HUES48 (cell line): ENCODE data around the gene CTBP2.

Experiments
- H3K27ac ChIP-seq: one replicate; pipeline ENCODE4 v1.7.0; 2013; ENCODE audit warnings: low read depth, low read length, inconsistent platforms
- H3K27me3 ChIP-seq: 2 replicates; pipeline ENCODE4 v1.6.1; 2013; ENCODE audit warnings: mild to moderate bottlenecking, low read length; ENCODE audit not compliant: control insufficient read depth, insufficient read depth
- H3K36me3 ChIP-seq: 2 replicates; pipeline ENCODE4 v1.6.1; 2013; ENCODE audit warnings: low read length; ENCODE audit not compliant: control insufficient read depth, insufficient read depth
- H3K4me1 ChIP-seq: 2 replicates; pipeline ENCODE4 v1.6.1; 2013; ENCODE audit warnings: mild to moderate bottlenecking, low read length; ENCODE audit not compliant: control insufficient read depth, insufficient read depth
- H3K4me3 ChIP-seq: 2 replicates; pipeline ENCODE4 v1.5.1; 2013; ENCODE audit warnings: mild to moderate bottlenecking, low read depth, low read length
- H3K9ac ChIP-seq: 2 replicates; pipeline ENCODE4 v1.6.1; 2013; ENCODE audit warnings: mild to moderate bottlenecking, low read depth, low read length, moderate library complexity
- H3K9me3 ChIP-seq: 2 replicates; pipeline ENCODE4 v1.6.1; 2013; ENCODE audit warnings: low read length; ENCODE audit not compliant: control insufficient read depth, insufficient read depth

The CTBP2 gene

DNA sequence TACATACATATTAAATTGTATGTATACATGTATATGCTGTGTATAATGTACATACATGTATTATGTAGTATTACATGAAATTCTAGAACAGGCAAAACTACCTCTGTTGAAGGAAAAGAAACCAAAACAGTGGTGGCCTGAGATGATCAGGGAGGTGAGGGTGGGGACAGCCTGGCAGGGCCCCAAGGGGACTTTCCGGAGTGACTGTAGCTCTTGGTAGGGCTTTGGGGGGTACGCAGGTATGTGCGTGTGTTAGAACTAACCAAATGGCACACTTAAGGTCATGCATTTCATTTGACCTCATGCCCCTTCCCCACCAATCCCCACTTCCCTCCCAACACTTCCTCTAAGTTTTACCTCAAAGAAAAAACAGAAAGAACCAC is 31.3 kb downstream of the CTBP2 start:
- Histone ChIP-seq H3K36me3 (peaks cover 87% of the 10 kb centered on the region), H3K4me3 (no peak overlapping the region), H3K9ac (no peak overlapping the region), H3K27ac (no peak overlapping the region), H3K4me1 (peaks cover 50% of the 10 kb centered on the region), H3K9me3 (no peaks in the 10 kb centered on the region), H3K27me3 (no peaks in the 10 kb centered on the region)

DNA sequence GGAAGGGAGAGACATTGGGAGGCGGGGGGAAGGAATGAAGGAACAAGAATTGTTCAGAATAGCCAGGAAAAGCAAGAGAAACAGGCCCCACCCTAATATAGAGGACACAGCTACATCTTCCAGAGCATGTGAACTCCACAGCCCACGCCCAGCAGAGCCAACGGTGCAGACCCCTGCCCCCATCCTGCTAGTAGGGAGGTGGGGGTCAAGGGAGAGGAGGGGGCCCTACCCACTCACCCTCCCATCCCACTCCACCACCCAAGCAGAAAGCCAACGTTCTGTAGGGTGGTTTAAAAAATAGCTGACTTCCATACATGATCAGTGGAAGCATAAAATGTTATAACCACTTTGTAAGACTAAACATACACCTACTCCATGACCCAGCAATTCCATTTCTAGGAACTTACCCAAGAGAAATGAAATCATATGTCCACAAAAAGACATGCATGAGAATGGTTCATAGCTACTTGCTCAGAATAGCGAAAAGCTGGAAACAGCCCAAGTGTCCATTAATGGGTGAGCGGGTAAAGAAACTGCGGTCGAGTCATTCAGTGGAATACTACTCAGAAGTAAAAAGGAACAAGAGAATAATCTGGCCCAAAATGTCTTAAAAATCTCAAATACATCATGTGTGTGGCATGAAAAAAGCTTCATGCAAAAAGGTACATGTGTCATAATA is 31.8 kb downstream of the CTBP2 start:
- H3K9ac ChIP-seq = no peak overlapping the region
- peaks cover 85% of the 10 kb centered on the region for H3K36me3 ChIP-seq
- no peaks in the 10 kb centered on the region for H3K27me3 ChIP-seq
- peaks cover 49% of the 10 kb centered on the region for H3K4me1 ChIP-seq
- H3K4me3 ChIP-seq = no peak overlapping the region
- H3K27ac ChIP-seq = no peak overlapping the region
- no peaks in the 10 kb centered on the region for H3K9me3 ChIP-seq

DNA sequence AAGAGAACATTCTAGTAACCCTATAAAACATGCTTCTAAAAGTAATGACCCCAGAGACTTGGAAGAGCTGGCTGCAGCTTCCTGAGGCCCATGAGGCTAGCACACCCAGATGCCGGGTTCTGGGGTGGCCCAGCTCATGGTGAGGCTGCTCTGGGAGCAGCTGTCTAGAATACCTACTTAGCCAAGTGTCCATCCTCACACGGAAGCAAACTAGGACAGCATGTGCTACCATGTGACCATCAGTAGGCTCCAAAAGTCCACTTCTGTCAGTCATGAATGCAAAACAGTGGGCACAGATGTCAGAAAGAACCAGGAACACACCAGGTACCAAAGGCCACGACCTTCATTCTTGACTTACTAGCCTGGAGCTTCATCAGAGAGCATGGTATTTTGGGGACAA is 32.4 kb downstream of the CTBP2 start:
- peaks cover 85% of the 10 kb centered on the region for H3K36me3 ChIP-seq
- no peak overlapping the region for H3K27ac ChIP-seq
- no peaks in the 10 kb centered on the region for H3K27me3 ChIP-seq
- no peak overlapping the region for H3K4me3 ChIP-seq
- peaks cover 46% of the 10 kb centered on the region for H3K4me1 ChIP-seq
- no peak overlapping the region for H3K9ac ChIP-seq
- no peaks in the 10 kb centered on the region for H3K9me3 ChIP-seq

- Histone ChIP-seq H3K27me3 (no peaks in the 10 kb centered on the region), H3K9ac (no peak overlapping the region), H3K4me3 (no peak overlapping the region), H3K9me3 (no peaks in the 10 kb centered on the region), H3K27ac (no peak overlapping the region), H3K4me1 (peaks cover 45% of the 10 kb centered on the region), H3K36me3 (peaks cover 86% of the 10 kb centered on the region)
Observed at GRCh38 chr10:125127110-125127509, 33.3 kb downstream of the CTBP2 start.

DNA sequence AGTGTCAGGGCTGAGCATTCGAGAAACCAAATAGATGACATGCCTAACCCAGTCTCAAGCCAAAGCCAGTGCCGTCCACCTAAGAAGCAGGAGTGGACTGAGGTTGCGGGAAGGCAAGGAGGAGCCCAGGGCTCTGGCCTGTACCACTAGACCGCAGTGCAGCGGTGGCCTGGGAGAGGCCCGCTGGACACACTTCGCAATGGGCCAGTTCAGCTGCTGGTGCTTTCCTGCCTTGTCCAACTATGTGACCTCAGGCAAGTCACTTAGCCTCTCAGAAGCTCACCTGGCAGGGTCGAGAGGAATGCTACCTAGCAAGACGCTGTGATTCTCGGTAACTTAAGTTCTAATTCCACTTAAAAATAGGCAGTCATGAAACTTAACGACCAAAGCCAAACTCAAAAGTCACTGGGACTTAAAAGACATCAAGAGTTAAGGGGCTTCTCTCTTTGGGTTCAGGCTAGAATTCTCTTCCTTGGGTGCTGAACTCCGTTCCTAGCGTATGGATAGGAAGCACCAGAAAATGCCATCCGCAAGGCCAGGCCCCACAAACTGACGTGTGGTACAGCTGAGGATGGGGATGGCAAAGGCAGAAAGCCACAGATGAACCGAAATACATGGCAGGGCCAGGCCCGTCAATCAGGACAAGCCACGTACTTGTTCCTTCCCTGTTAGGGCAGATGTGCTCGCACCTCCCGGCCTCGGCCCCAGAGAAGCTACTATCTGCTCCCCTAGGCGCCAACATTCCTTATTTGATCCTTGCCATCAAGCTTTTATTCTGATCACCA is 34.2 kb downstream of the CTBP2 start:
- no peak overlapping the region for H3K4me3 ChIP-seq
- H3K27ac ChIP-seq = no peak overlapping the region
- peaks cover 47% of the 10 kb centered on the region for H3K4me1 ChIP-seq
- H3K9ac ChIP-seq = no peak overlapping the region
- H3K9me3 ChIP-seq = no peaks in the 10 kb centered on the region
- H3K36me3 ChIP-seq = peaks cover 86% of the 10 kb centered on the region
- no peaks in the 10 kb centered on the region for H3K27me3 ChIP-seq

DNA sequence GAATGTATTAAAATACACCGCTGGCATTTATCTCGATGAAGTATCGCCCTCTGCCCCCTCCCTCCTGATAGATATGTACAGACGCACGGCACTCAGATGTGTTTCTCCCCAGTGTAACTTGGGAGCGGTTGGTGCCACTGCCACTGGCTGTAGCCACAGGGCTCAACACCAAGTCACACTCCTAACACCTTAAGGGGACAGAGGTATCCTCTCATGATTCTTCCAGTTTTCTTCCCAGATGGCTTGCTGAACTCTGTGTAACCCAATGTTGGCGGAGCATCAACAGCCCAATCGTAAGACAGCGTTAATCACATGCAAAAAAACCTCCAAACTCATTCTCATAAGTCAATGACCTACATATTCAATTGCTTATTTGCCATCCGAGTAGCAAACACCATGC is 35.5 kb downstream of the CTBP2 start:
- H3K27ac ChIP-seq = no peak overlapping the region
- peaks cover 83% of the 10 kb centered on the region for H3K36me3 ChIP-seq
- H3K4me3 ChIP-seq = no peak overlapping the region

DNA sequence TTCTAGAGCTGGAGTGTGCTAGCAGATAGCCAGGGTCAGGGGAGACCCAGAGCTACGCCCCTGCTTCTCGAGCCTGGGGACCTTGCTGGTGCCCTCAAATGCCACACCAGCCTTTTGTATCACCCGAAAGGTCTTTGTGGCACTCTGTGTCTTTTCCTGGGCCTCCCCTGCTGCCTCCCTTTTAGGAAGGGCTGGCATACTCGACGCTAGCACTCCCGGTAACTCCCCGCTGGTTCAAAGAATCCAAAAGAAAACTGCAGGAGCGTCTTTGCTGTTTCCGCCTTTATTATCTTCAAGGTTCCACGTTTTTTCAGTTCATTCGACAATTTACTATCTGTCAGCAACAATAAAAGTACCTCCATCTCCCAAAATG is 36.3 kb downstream of the CTBP2 start:
- no peaks in the 10 kb centered on the region for H3K27me3 ChIP-seq
- no peak overlapping the region for H3K9ac ChIP-seq
- no peak overlapping the region for H3K27ac ChIP-seq
- H3K9me3 ChIP-seq = no peaks in the 10 kb centered on the region
- peaks cover 67% of the 10 kb centered on the region for H3K4me1 ChIP-seq
- no peak overlapping the region for H3K4me3 ChIP-seq
- H3K36me3 ChIP-seq = peaks cover 83% of the 10 kb centered on the region

More for the DNA sequence above, 35.5 kb downstream of the CTBP2 start:
- H3K27me3 ChIP-seq = no peaks in the 10 kb centered on the region
- no peaks in the 10 kb centered on the region for H3K9me3 ChIP-seq
- H3K4me1 ChIP-seq = peaks cover 59% of the 10 kb centered on the region
- no peak overlapping the region for H3K9ac ChIP-seq

DNA sequence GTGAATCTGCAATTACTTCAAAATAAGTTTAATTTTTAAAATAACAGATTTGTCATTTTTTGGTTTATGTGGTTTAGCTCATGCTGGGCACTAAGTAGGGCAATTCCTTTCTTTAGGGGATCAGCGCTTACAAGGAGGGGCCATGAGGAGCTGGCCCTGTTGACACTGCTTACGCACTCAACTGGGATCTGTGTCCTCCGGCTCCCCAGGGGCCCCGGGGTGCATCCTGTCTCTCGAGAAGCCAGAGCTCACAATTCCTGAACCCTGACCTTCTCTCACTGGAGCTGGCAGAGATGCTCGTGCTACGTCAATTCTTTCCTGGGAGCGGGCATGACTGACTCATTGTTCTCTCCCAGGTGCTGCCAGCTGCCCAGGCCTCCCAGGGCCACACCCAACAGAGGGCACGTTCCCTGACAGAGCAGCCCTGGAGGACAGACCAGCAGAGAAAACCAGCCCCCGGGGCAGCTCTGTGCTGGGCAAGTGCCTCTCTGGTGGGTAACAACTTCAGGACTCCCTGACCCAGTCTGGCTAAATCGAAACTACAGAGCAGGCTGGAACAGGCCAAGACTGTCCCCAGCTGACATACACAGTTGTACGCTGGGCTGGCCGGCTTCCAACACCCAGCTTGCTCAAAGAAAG is 36.8 kb downstream of the CTBP2 start:
- Histone ChIP-seq H3K4me3 (no peak overlapping the region), H3K36me3 (peaks cover 83% of the 10 kb centered on the region), H3K9ac (no peak overlapping the region), H3K27me3 (no peaks in the 10 kb centered on the region), H3K9me3 (no peaks in the 10 kb centered on the region), H3K27ac (no peak overlapping the region), H3K4me1 (peaks cover 72% of the 10 kb centered on the region)

GRCh38 chr10:125122566-125122965 is 37.8 kb downstream of the CTBP2 start:
- Histone ChIP-seq H3K9me3 (no peaks in the 10 kb centered on the region), H3K9ac (no peak overlapping the region), H3K4me1 (peaks cover 71% of the 10 kb centered on the region), H3K27ac (no peak overlapping the region), H3K4me3 (no peak overlapping the region), H3K36me3 (peaks cover 81% of the 10 kb centered on the region), H3K27me3 (no peaks in the 10 kb centered on the region)

DNA sequence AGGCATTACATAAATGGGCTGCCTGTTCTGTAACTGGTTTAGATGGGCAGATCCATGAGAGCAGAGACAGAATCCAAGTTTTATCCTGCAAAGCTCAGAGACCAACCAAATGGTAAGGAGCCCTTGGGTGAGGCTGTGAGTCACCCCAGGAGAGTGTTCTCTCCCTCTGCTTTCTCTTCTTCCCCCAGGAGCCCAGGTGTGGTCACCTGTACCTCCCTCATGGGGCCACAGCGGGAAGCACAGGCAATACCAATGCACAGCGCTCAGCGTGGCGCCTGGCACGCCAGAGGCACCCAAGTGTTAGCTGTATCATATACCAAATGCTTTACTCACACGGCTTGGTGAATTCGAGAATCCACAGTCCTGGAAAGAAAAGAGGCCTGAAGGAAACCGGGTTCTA is 39.4 kb downstream of the CTBP2 start:
- no peak overlapping the region for H3K4me3 ChIP-seq
- peaks cover 74% of the 10 kb centered on the region for H3K36me3 ChIP-seq
- H3K27me3 ChIP-seq = no peaks in the 10 kb centered on the region
- no peak overlapping the region for H3K9ac ChIP-seq
- H3K27ac ChIP-seq = no peak overlapping the region
- peaks cover 67% of the 10 kb centered on the region for H3K4me1 ChIP-seq
- no peaks in the 10 kb centered on the region for H3K9me3 ChIP-seq

GRCh38 chr10:125120053-125120710 is 40.2 kb downstream of the CTBP2 start:
- H3K27me3 ChIP-seq = no peaks in the 10 kb centered on the region
- no peak overlapping the region for H3K9ac ChIP-seq
- peaks cover 68% of the 10 kb centered on the region for H3K4me1 ChIP-seq
- no peaks in the 10 kb centered on the region for H3K9me3 ChIP-seq
- no peak overlapping the region for H3K4me3 ChIP-seq
- H3K36me3 ChIP-seq = peaks cover 72% of the 10 kb centered on the region
- H3K27ac ChIP-seq = no peak overlapping the region
